HCT116 (cell line): ENCODE data around the gene CBX3. TPM values are rescaled to one million over a fixed set of nuclear protein-coding genes. Genes with fewer than 3 reads are reported as not detected.

Experiments
- ATAC-seq: fragments of 200-7000 bp; cut with Tn5 transposase; 2 replicates; pipeline ENCODE4 v1.9.1; 2020; ENCODE audit warnings: mild to moderate bottlenecking, moderate library complexity
- BruUV-seq: library from RNA; stranded (reverse); fragments of 400-500 nt; replicated peaks from 2 replicates; lab custom pipeline; 2021; lab: Mats Ljungman, UMichigan
- CTCF ChIA-PET: fragments of 300-600 bp; sonication (Branson Sonifier 250); formaldehyde crosslinking; loops from one replicate; lab custom pipeline; 2021; ENCODE audit warnings: antibody characterized with exemption; lab: Charles Lee
- POLR2A ChIA-PET: fragments of 300-600, 350-600 bp; sonication (Branson Sonifier 250); formaldehyde crosslinking; loops from one replicate; lab custom pipeline; 2021; ENCODE audit warnings: antibody characterized with exemption; lab: Charles Lee
- RAD21 ChIA-PET, 2 experiments: fragments of 300-600 bp; sonication (Branson Sonifier 250); formaldehyde crosslinking; loops; one replicate each; lab custom pipeline; 2023; ENCODE audit warnings: low total read pairs in 2 of 2; ENCODE audit not compliant: uncharacterized antibody in 2 of 2, unreplicated experiment in 2 of 2, low non-redundant PET in 1 of 2; lab: Charles Lee
- DNase-seq: peaks from one replicate; pipeline ENCODE4 v3.0.0-alpha.2; 2010; ENCODE audit warnings: low read depth, low spot score
- H2AFZ ChIP-seq: fragments of 200-600 bp; shearing (Covaris generic), sonication (generic); 2 replicates; pipeline ENCODE4 v1.6.1; 2017; ENCODE audit warnings: low read depth, mixed run types, mixed read lengths, antibody characterized with exemption, low read length; ENCODE audit not compliant: poor library complexity, severe bottlenecking
- H3K27ac ChIP-seq: 2 replicates; pipeline ENCODE4 v1.5.1; 2012; ENCODE audit warnings: low read depth, low read length
- H3K27me3 ChIP-seq: fragments of 200-600 bp; sonication (generic); 2 replicates; pipeline ENCODE4 v1.6.1; 2016; ENCODE audit warnings: mixed run types, low read length, mixed read lengths; ENCODE audit not compliant: insufficient read depth
- H3K36me3 ChIP-seq, 2 experiments: fragments of 200-500 bp in 1 of 2; fragments of 200-600 bp in 1 of 2; sonication (Bioruptor generic) in 1 of 2; sonication (generic) in 1 of 2; 2 replicates each; pipeline versions ENCODE4 v1.5.1 to v1.6.1; 2014 to 2016; ENCODE audit warnings: low read length in 2 of 2, inconsistent platforms in 1 of 2, mixed read lengths in 1 of 2, mixed run types in 1 of 2; ENCODE audit not compliant: insufficient read depth in 2 of 2, control insufficient read depth in 1 of 2
- H3K4me1 ChIP-seq, 2 experiments: fragments of 200-600 bp in 1 of 2; sonication (generic) in 1 of 2; 2 replicates each; pipeline versions ENCODE4 v1.5.1 to v1.6.1; 2012 to 2017; ENCODE audit warnings: low read length in 2 of 2, inconsistent platforms in 1 of 2, mild to moderate bottlenecking in 1 of 2, mixed read lengths in 1 of 2, mixed run types in 1 of 2, moderate library complexity in 1 of 2; ENCODE audit not compliant: insufficient read depth in 2 of 2, control insufficient read depth in 1 of 2
- H3K4me2 ChIP-seq: fragments of 200-600 bp; sonication (generic); 2 replicates; pipeline ENCODE4 v1.6.1; 2017; ENCODE audit warnings: mixed run types, low read length, mixed read lengths
- H3K4me3 ChIP-seq, 2 experiments: fragments of 200-600 bp in 1 of 2; sonication (generic) in 1 of 2; replicated peaks in 1 of 2; 2 replicates each; pipeline ENCODE4 v1.5.1; 2011 to 2016; ENCODE audit warnings: low read length in 2 of 2, control low read depth in 1 of 2, low read depth in 1 of 2, mild to moderate bottlenecking in 1 of 2, mixed read lengths in 1 of 2, mixed run types in 1 of 2
- H3K79me2 ChIP-seq: fragments of 200-600 bp; sonication (generic); 2 replicates; pipeline ENCODE4 v1.6.1; 2017; ENCODE audit warnings: mild to moderate bottlenecking, mixed run types, low read length, moderate library complexity, mixed read lengths; ENCODE audit not compliant: insufficient read depth
- H3K9ac ChIP-seq: fragments of 200-600 bp; sonication (generic); 2 replicates; pipeline ENCODE4 v1.6.1; 2016; ENCODE audit warnings: low read length, mixed read lengths
- H3K9me2 ChIP-seq: fragments of 200-600 bp; sonication (generic), shearing (Covaris generic); 2 replicates; pipeline ENCODE4 v1.6.1; 2017; ENCODE audit warnings: mixed run types, mild to moderate bottlenecking, moderate library complexity; ENCODE audit not compliant: insufficient read depth
- H3K9me3 ChIP-seq, 2 experiments: fragments of 200-500 bp in 1 of 2; fragments of 200-600 bp in 1 of 2; sonication (Bioruptor generic) in 1 of 2; sonication (generic) in 1 of 2; 2 replicates each; pipeline ENCODE4 v1.6.1; 2014 to 2017; ENCODE audit warnings: low read length in 2 of 2, mixed read lengths in 2 of 2, inconsistent platforms in 1 of 2, low read depth in 1 of 2, mild to moderate bottlenecking in 1 of 2, mixed run types in 1 of 2, moderate library complexity in 1 of 2; ENCODE audit not compliant: control insufficient read depth in 1 of 2, insufficient read depth in 1 of 2
- H4K20me1 ChIP-seq: fragments of 200-600 bp; sonication (generic), shearing (Covaris generic); 2 replicates; pipeline ENCODE4 v1.6.1; 2017; ENCODE audit warnings: mixed run types, mild to moderate bottlenecking, moderate library complexity; ENCODE audit not compliant: insufficient read depth
- ATF3 ChIP-seq: IDR thresholded peaks from 2 replicates; pipeline ENCODE4 v1.6.1; 2012
- CBX3 ChIP-seq: IDR thresholded peaks from 2 replicates; pipeline ENCODE4 v1.6.1; 2012; ENCODE audit warnings: low read depth
- CEBPB ChIP-seq: IDR thresholded peaks from 2 replicates; pipeline ENCODE4 v1.6.1; 2012; ENCODE audit warnings: low read depth
- EGR1 ChIP-seq: IDR thresholded peaks from 2 replicates; pipeline ENCODE4 v1.6.1; 2012; ENCODE audit warnings: low read depth
- ELF1 ChIP-seq: IDR thresholded peaks from 2 replicates; pipeline ENCODE4 v1.6.1; 2012; ENCODE audit warnings: low read depth, borderline replicate concordance
- EZH2 ChIP-seq: fragments of 200-600 bp; sonication (generic); IDR thresholded peaks from 2 replicates; pipeline ENCODE4 v1.6.1; 2017; ENCODE audit warnings: antibody characterized with exemption, mixed run types
- FOSL1 ChIP-seq: IDR thresholded peaks from 2 replicates; pipeline ENCODE4 v1.6.1; 2012; ENCODE audit warnings: low read depth
- JUND ChIP-seq: IDR thresholded peaks from 2 replicates; pipeline ENCODE4 v1.6.1; 2012
- MAX ChIP-seq: IDR thresholded peaks from 2 replicates; pipeline ENCODE4 v1.6.1; 2012
- POLR2A ChIP-seq: IDR thresholded peaks from 2 replicates; pipeline ENCODE4 v1.7.0; 2011; ENCODE audit warnings: borderline replicate concordance; ENCODE audit not compliant: insufficient read depth, insufficient read length; ENCODE audit errors: extremely low read depth
- REST ChIP-seq: IDR thresholded peaks from 2 replicates; pipeline ENCODE4 v1.6.1; 2012; ENCODE audit warnings: low read depth
- SIN3A ChIP-seq: IDR thresholded peaks from 2 replicates; pipeline ENCODE4 v1.6.1; 2012; ENCODE audit warnings: low read depth
- SP1 ChIP-seq: IDR thresholded peaks from 2 replicates; pipeline ENCODE4 v1.6.1; 2012; ENCODE audit warnings: low read depth
- ZBTB33 ChIP-seq: IDR thresholded peaks from 2 replicates; pipeline ENCODE4 v1.6.1; 2011; ENCODE audit warnings: mild to moderate bottlenecking, low read length, moderate library complexity; ENCODE audit not compliant: insufficient replicate concordance; ENCODE audit errors: extremely low read depth
- ZNF274 ChIP-seq: fragments of 200-500 bp; sonication (Bioruptor generic); IDR thresholded peaks from 2 replicates; pipeline ENCODE4 v1.6.1; 2014; ENCODE audit warnings: mild to moderate bottlenecking, low read depth, low read length, inconsistent platforms
- intact Hi-C: fragments of 100-400 bp; cut with micrococcal nuclease; formaldehyde crosslinking; loops from 2 replicates; pipeline ENCODE4 v1.10.0; 2022
- total RNA-seq: library from RNA; stranded (reverse); gene quantifications from one replicate; pipeline ENCODE4 v1.2.1, GENCODE V29; 2021; ENCODE audit not compliant: unreplicated experiment

Gene CBX3
- total RNA-seq, 1 experiment from 2014 or later, result 274 TPM

GRCh38 chr7:26182283-26182682 lies 19.3 kb upstream of the CBX3 start:
- no peak overlapping the region for H3K4me3 ChIP-seq
- peaks cover 17% of the 10 kb centered on the region; the same call in 1 of the 2 replicates for H4K20me1 ChIP-seq
- intact Hi-C loops, result loop anchor here (5.0 kb wide), 1 partner anchor 90 kb away; no protein-coding TSS in a partner anchor
- no peak for DNase-seq
- H2AFZ ChIP-seq, result no peak overlapping the region
- BruUV-seq, result no TSS peak
- ChIA-PET CTCF (interaction anchor here (1.6 to 3.8 kb wide), 2 partner anchors 91 to 183 kb away, joined by 4 to 16 read pairs; no protein-coding TSS in a partner anchor), POLR2A (interaction anchor here (1.4 to 1.5 kb wide), 2 partner anchors 10 to 17 kb away, joined by 3 to 4 read pairs; no protein-coding TSS in a partner anchor), RAD21 (no interaction called here)
- no peaks in the 10 kb centered on the region for H3K9me3 ChIP-seq
- H3K27ac ChIP-seq, result no peak overlapping the region
- H3K79me2 ChIP-seq, result no peaks in the 10 kb centered on the region
- H3K4me2 ChIP-seq, result no peak overlapping the region
- TF ChIP-seq JUND, result 0 out of 2 replicates have a peak, but pooled peaks have one; percentile 3
- no peak for TF ChIP-seq CBX3
- no peaks in the 10 kb centered on the region for H3K9me2 ChIP-seq
- H3K36me3 ChIP-seq, result no peaks in the 10 kb centered on the region
- no peak overlapping the region for H3K9ac ChIP-seq
- H3K27me3 ChIP-seq, result no peaks in the 10 kb centered on the region
- no peak for ATAC-seq
- H3K4me1 ChIP-seq, result no peaks in the 10 kb centered on the region

- Histone ChIP-seq H3K27ac (peak overlapping the region; percentile 5; the same call in 1 of the 2 replicates), H3K4me2 (no peak overlapping the region), H3K4me1 (no peaks in the 10 kb centered on the region), H2AFZ (no peak overlapping the region), H3K9ac (no peak overlapping the region), H3K27me3 (no peaks in the 10 kb centered on the region), H3K9me2 (no peaks in the 10 kb centered on the region), H3K4me3 (no peak overlapping the region), H3K36me3 (no peaks in the 10 kb centered on the region), H3K79me2 (no peaks in the 10 kb centered on the region), H4K20me1 (peaks cover 19% of the 10 kb centered on the region; the same call in 1 of the 2 replicates), H3K9me3 (no peaks in the 10 kb centered on the region)
- intact Hi-C loops, result loop anchor here (5.0 kb wide), 1 partner anchor 90 kb away; no protein-coding TSS in a partner anchor
- CTCF ChIA-PET, result interaction anchor here (3.8 kb wide), 1 partner anchor 92 kb away, joined by 16 read pairs; no protein-coding TSS in a partner anchor
- DNase-seq (no peak), ATAC-seq (0 out of 2 replicates have a peak, but pooled peaks have one; percentile 7)
- RAD21 ChIA-PET, result no interaction called here
- POLR2A ChIA-PET, result interaction anchor here (1.4 to 1.5 kb wide), 2 partner anchors 9 to 16 kb away, joined by 3 to 4 read pairs; no protein-coding TSS in a partner anchor
- no TSS peak for BruUV-seq
- no peak for TF ChIP-seq CBX3
- TF ChIP-seq ELF1, result no peak
- TF ChIP-seq SIN3A, result no peak
- TF ChIP-seq EZH2, result no peak
- no peak for TF ChIP-seq SP1
- no peak for TF ChIP-seq ZNF274
- TF ChIP-seq MAX, result no peak
- no peak for TF ChIP-seq POLR2A
- no peak for TF ChIP-seq FOSL1
- TF ChIP-seq CEBPB, result no peak
- no peak for TF ChIP-seq REST
- no peak for TF ChIP-seq ATF3
- no peak for TF ChIP-seq ZBTB33
- no peak for TF ChIP-seq EGR1
These were observed 18.8 kb upstream of the CBX3 start for GRCh38 chr7:26182706-26183105.
